Esophagus muscularis mucosa (tissue), 4 donors: Measurements from ENCODE around the gene CLDND2.

Experiments used
- EP300 ChIP-seq: sonication (generic); formaldehyde crosslinking; IDR thresholded peaks from one replicate; pipeline ENCODE4 v1.6.1; 2017; ENCODE audit warnings: antibody characterized with exemption
- POLR2A ChIP-seq: fragments of 450-650 bp; IDR thresholded peaks from one replicate; pipeline ENCODE4 v1.6.1; 2017; ENCODE audit warnings: antibody characterized with exemption, moderate library complexity, mild to moderate bottlenecking, low read depth
- POLR2AphosphoS5 ChIP-seq, 2 donors: sonication (generic); formaldehyde crosslinking; IDR thresholded peaks; one replicate each; pipeline ENCODE4 v1.6.1; 2017; ENCODE audit warnings: antibody characterized with exemption in 2 of 2
- TF ChIP-seq, protein P1 (sequence below), 3 experiments: fragments of 200-600 bp in 2 of 3; fragments of 450-650 bp in 1 of 3; sonication (generic) in 2 of 3; IDR thresholded peaks; one replicate each; pipeline ENCODE4 v1.5.1; 2017 to 2019; ENCODE audit warnings: antibody characterized with exemption in 3 of 3, mild to moderate bottlenecking in 2 of 3, moderate library complexity in 1 of 3

DNA sequence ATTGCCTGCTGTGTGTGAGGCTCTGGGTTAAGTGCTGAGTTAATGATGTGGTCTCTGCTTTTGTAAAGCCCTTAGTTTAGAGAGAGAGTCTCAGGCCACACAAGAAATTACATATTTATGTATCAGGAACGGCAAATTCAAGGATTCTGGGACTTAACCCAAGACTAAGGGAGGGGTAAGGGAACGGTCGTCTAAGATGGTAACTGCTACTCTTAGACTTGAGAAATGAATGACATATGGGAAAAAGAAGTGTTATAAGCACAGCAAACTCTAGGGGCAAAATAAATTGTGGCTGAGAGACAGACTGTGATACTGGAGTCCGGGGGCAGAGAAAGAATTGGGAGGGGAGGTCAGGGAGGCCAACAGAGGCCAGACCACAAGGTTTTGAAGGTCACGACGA lies 37.1 kb downstream of the CLDND2 start:
- TF ChIP-seq POLR2A, result no peak
- TF ChIP-seq, protein P1, sequence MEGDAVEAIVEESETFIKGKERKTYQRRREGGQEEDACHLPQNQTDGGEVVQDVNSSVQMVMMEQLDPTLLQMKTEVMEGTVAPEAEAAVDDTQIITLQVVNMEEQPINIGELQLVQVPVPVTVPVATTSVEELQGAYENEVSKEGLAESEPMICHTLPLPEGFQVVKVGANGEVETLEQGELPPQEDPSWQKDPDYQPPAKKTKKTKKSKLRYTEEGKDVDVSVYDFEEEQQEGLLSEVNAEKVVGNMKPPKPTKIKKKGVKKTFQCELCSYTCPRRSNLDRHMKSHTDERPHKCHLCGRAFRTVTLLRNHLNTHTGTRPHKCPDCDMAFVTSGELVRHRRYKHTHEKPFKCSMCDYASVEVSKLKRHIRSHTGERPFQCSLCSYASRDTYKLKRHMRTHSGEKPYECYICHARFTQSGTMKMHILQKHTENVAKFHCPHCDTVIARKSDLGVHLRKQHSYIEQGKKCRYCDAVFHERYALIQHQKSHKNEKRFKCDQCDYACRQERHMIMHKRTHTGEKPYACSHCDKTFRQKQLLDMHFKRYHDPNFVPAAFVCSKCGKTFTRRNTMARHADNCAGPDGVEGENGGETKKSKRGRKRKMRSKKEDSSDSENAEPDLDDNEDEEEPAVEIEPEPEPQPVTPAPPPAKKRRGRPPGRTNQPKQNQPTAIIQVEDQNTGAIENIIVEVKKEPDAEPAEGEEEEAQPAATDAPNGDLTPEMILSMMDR (IDR thresholded peaks at IDR 0.05), result no peak
- no peak for TF ChIP-seq EP300
- no peak for TF ChIP-seq POLR2AphosphoS5 (IDR thresholded peaks at IDR 0.05)
